H1 (cell line): ENCODE data around the gene KRTAP10-3. TPM values are rescaled to one million over a fixed set of nuclear protein-coding genes. Genes with fewer than 3 reads are reported as not detected.

Source experiments
- PHF8 ChIP-seq: fragments of 200-600 bp; sonication (generic); conservative IDR thresholded peaks from 2 replicates; pipeline ENCODE4 v1.7.1; 2012; ENCODE audit warnings: low read depth, mild to moderate bottlenecking, inconsistent platforms, low read length, moderate library complexity
- polyA plus RNA-seq, 7 experiments: library from polyadenylated mRNA; depleted of rRNA in 3 of 7; stranded (reverse) in 5 of 7; unstranded in 2 of 7; fragments of >200 nt in 5 of 7; fragments of 200-250 nt in 2 of 7; gene quantifications; 1 replicate in 5 of 7; 2 replicates in 1 of 7; 4 replicates in 1 of 7; pipeline versions ENCODE4 v1.2.1 to v1.2.3, GENCODE V29; 2011 to 2013; ENCODE audit warnings: missing spikeins in 2 of 7, mixed read lengths in 2 of 7
- total RNA-seq: library from RNA; stranded (reverse); fragmentation: NEBNext Ultra II Directional; extraction: Animal tissue kit (Norgen Biotek cat#: 25700); gene quantifications from 2 replicates; pipeline ENCODE4 v1.2.1, GENCODE V29; 2021

The KRTAP10-3 gene
- total and polyA plus RNA-seq, 2 of the 8 experiments (the other 6 are each of a cell fraction or from before 2014, with no cell fraction given), result not detected

DNA sequence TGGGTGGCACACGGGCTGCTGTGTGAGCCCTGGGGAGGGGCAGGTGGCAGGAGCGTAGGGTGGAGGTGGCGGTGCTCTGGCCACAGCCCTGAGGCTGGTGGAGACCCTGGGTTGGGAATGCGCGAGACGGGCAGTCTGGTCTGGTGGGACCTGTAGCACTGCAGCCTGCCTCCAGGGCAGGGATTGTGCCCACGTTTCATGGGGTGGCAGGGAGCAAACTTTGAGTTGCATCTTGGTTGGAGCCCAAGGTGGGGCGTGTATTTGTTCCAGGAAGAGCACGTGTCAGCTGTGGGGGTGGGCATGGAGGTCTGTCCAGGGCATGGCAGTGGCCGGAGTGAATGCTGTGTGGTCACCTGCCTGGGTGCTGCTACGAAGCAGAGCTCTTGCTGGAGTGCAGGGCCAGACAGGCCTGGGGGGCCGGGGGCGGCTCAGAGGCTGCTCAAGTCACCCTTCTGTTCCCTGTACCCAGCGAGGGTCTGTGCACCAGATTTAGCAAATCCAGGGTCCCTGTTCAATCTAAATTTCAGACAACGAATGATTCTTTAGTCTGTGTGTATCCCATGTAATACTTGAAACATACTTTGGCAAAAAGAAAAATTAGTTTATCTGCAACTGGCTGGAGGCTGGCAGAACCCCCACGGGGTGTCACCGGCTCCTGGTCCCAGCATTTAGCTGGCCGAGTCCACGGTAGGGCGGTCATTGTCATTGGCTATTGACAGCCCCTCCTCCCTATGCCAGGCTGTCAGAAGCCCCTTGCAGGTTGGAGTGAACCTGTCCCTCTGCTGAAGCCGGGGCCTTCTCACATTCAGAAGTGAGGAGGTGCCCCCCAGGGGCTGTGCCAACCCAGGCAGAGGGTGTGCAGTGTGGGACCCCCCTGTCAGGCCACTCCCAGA is 45.9 kb downstream of the KRTAP10-3 start (continued):
- TF ChIP-seq PHF8, result no peak
